Liver (tissue), 9 donors: ENCODE data around the gene SF3B1. TPM values are rescaled to one million over a fixed set of nuclear protein-coding genes. Genes with fewer than 3 reads are reported as not detected.
"Not testable (repeated sequence)": the region's sequence is repeated elsewhere in the genome, so short reads cannot be mapped to it uniquely, and the experiment has no call there.

Experiments used
- DNase-seq: peaks from one replicate; pipeline ENCODE4 v3.0.0-alpha.2; 2017; ENCODE audit warnings: low spot score
- H3K27ac ChIP-seq, 2 donors: one replicate each; pipeline ENCODE4 v1.7.0; 2013; ENCODE audit warnings: inconsistent platforms in 2 of 2, low read length in 2 of 2, control low read depth in 1 of 2, low read depth in 1 of 2, mild to moderate bottlenecking in 1 of 2
- H3K27me3 ChIP-seq, 4 donors: one replicate each; pipeline versions ENCODE4 v1.6.1 to v1.7.0; 2013; ENCODE audit warnings: low read length in 3 of 4, inconsistent platforms in 1 of 4, mild to moderate bottlenecking in 1 of 4, moderate library complexity in 1 of 4; ENCODE audit not compliant: control insufficient read depth in 4 of 4, insufficient read depth in 4 of 4
- H3K36me3 ChIP-seq, 4 donors: one replicate each; pipeline versions ENCODE4 v1.6.1 to v1.7.0; 2013; ENCODE audit warnings: low read length in 3 of 4, mild to moderate bottlenecking in 3 of 4, low read depth in 1 of 4, moderate library complexity in 1 of 4; ENCODE audit not compliant: control insufficient read depth in 4 of 4, insufficient read depth in 3 of 4
- H3K4me1 ChIP-seq, 4 donors: one replicate each; pipeline versions ENCODE4 v1.6.1 to v1.7.0; 2013; ENCODE audit warnings: low read length in 3 of 4, mild to moderate bottlenecking in 3 of 4, moderate library complexity in 1 of 4; ENCODE audit not compliant: control insufficient read depth in 4 of 4, insufficient read depth in 4 of 4
- H3K4me3 ChIP-seq, 3 donors: one replicate each; pipeline versions ENCODE4 v1.6.1 to v1.7.0; 2013; ENCODE audit warnings: low read length in 3 of 3, control low read depth in 1 of 3, low read depth in 1 of 3, mild to moderate bottlenecking in 1 of 3
- H3K9ac ChIP-seq, 2 donors: one replicate each; pipeline ENCODE4 v1.7.0; 2013; ENCODE audit warnings: low read length in 2 of 2, mild to moderate bottlenecking in 2 of 2, moderate library complexity in 2 of 2, control low read depth in 1 of 2, low read depth in 1 of 2
- H3K9me3 ChIP-seq, 4 donors: one replicate each; pipeline versions ENCODE4 v1.6.1 to v1.7.0; 2013; ENCODE audit warnings: low read length in 3 of 4; ENCODE audit not compliant: control insufficient read depth in 4 of 4
- EGR1 ChIP-seq, 2 donors: IDR thresholded peaks; 2 replicates each; pipeline ENCODE4 v1.6.1; 2016 to 2018; ENCODE audit warnings: antibody characterized with exemption in 2 of 2, low read depth in 2 of 2
- GABPA ChIP-seq, 2 donors: IDR thresholded peaks in 1 of 2; conservative IDR thresholded peaks in 1 of 2; 2 replicates each; pipeline ENCODE4 v1.6.1; 2016; ENCODE audit warnings: antibody characterized with exemption in 2 of 2, mild to moderate bottlenecking in 1 of 2, moderate library complexity in 1 of 2
- HNF4G ChIP-seq: IDR thresholded peaks from 2 replicates; pipeline ENCODE4 v1.6.1; 2016; ENCODE audit warnings: antibody characterized with exemption
- JUND ChIP-seq, 2 donors: IDR thresholded peaks; 2 replicates each; pipeline ENCODE4 v1.6.1; 2016; ENCODE audit warnings: antibody characterized with exemption in 2 of 2
- NR2F2 ChIP-seq: IDR thresholded peaks from 2 replicates; pipeline ENCODE4 v1.6.1; 2016; ENCODE audit warnings: antibody characterized with exemption
- RXRA ChIP-seq, 2 donors: IDR thresholded peaks; 2 replicates each; pipeline ENCODE4 v1.6.1; 2017 to 2018; ENCODE audit warnings: antibody characterized with exemption in 2 of 2, mild to moderate bottlenecking in 1 of 2
- WGBS: extraction: QIAGEN DNeasy Blood & Tissue Kit; methylation state at CpG from one replicate; pipeline ENCODE4 v1.1.7; 2013; 5-methylcytosine and 5-hydroxymethylcytosine counted together
- polyA plus RNA-seq, 2 donors: library from polyadenylated mRNA; stranded (reverse) in 1 of 2; unstranded in 1 of 2; fragments of 200-250 nt in 1 of 2; fragments of >200 nt in 1 of 2; fragmentation: Nextera tagmentation in 1 of 2; extraction: Ambion mirVana in 1 of 2; gene quantifications; one replicate each; pipeline versions ENCODE4 v1.2.1 to v1.2.3, GENCODE V29; 2013 to 2015
- total RNA-seq, 2 donors: library from RNA; depleted of rRNA; stranded (reverse); fragments of >200 nt; gene quantifications; one replicate each; pipeline ENCODE4 v1.2.3, GENCODE V29; 2014
- TF ChIP-seq, protein P1 (sequence below): IDR thresholded peaks from 2 replicates; pipeline ENCODE4 v1.6.1; 2016; ENCODE audit warnings: antibody characterized with exemption
- TF ChIP-seq, protein P2 (sequence below): IDR thresholded peaks from 2 replicates; pipeline ENCODE4 v1.6.1; 2016; ENCODE audit warnings: antibody characterized with exemption, mild to moderate bottlenecking
- TF ChIP-seq, protein P3 (sequence below): IDR thresholded peaks from 2 replicates; pipeline ENCODE4 v1.6.1; 2016; ENCODE audit warnings: antibody characterized with exemption
- TF ChIP-seq, protein P4 (sequence below): IDR thresholded peaks from 2 replicates; pipeline ENCODE4 v1.6.1; 2016; ENCODE audit warnings: antibody characterized with exemption
- TF ChIP-seq, protein P5 (sequence below): fragments of 150-350 bp; IDR thresholded peaks from 2 replicates; pipeline ENCODE4 v1.5.1; 2017; ENCODE audit warnings: improper control_type of control experiment, low read depth, low read length; ENCODE audit not compliant: missing input control
- donor health status: healthy.
- donor health status: healthy.
- donor health status: healthy.
- donor health status: healthy.
- donor health status: healthy.

Gene SF3B1
- total and polyA plus RNA-seq, 4 donors, result 44.1 to 180 (median 139) TPM

DNA sequence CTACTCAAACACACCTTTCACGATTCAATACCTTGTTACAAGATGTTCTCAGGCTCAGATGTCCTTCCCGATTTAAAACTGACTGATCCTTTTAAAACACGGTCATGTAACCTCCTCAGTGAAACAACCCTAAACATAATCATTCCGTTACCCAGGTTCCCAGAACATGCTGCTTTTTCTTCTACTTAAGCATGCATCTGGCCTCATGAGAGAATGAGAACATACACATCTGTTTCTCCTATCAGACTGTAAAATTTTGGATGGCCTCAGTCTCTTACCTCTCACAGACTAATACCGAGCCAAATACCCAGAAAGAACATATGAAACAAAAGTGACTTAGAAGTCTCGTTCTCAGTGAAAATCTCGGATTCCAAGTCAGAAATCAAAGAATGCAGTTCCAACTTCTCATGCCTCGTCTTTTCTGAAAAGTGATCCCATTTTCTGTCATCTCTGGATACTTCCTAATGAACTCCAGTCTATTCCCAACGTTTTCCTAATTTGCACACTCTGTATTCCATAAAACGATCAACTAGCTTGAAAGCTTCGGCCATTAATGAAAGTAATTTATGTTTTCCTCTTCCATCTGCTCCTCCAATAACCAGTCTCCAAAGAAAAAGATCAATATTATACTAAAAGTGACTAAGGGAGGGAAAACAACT, 919 bp downstream of the SF3B1 start:
- peaks cover 14 to 49% (median 34%) of the 10 kb centered on the region in 4 donors for H3K4me1 ChIP-seq
- H3K4me3 ChIP-seq, result peak overlapping the region; percentile 73 to 98 (median 94)

DNA sequence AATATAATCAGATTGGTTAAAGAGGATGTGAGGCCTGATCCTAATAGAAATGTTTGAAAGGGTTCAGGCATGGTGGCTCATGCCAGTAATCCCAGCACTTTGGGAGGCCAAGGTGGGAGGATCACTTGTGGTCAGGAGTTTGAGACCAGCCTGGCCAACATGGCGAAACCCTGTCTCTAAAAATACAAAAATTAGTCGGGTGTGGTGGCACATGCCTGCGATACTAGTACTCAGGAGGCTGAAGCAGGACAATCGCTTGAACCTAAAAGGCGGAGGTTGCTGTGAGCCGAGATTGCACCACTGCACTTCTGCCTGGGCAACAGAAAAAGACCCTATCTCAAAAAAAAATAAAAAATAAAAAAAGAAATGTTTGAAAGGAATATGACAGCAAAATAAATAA, 2.3 kb downstream of the SF3B1 start:
- H3K27me3 ChIP-seq, DNase-seq, H3K9me3 ChIP-seq, H3K9ac ChIP-seq, H3K36me3 ChIP-seq, H3K27ac ChIP-seq, H3K4me3 ChIP-seq: not testable (repeated sequence)
- WGBS, result 80% methylated on average over 6 of the region's 6 CpGs
- H3K4me1 ChIP-seq, result peaks cover 18 to 54% (median 35%) of the 10 kb centered on the region in 4 donors

More for the DNA sequence above, 919 bp downstream of the SF3B1 start:
- WGBS, result under 1% methylated on average over 11 of the region's 11 CpGs
- H3K9ac ChIP-seq, result peak overlapping the region; percentile 99
- TF ChIP-seq EGR1 (IDR thresholded peaks at IDR 0.05; ENCODE audit: low read depth in 2 of 2) (no peak), HNF4G (no peak), JUND (IDR thresholded peaks at IDR 0.05) (no peak), NR2F2 (no peak), GABPA (IDR thresholded peaks at IDR 0.05 in 1 of 2, conservative IDR thresholded peaks at IDR 0.05 in 1 of 2) (no peak), RXRA (IDR thresholded peaks at IDR 0.05) (no peak)
- TF ChIP-seq, protein P1, sequence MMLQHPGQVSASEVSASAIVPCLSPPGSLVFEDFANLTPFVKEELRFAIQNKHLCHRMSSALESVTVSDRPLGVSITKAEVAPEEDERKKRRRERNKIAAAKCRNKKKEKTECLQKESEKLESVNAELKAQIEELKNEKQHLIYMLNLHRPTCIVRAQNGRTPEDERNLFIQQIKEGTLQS, result no peak
- TF ChIP-seq, protein P2, sequence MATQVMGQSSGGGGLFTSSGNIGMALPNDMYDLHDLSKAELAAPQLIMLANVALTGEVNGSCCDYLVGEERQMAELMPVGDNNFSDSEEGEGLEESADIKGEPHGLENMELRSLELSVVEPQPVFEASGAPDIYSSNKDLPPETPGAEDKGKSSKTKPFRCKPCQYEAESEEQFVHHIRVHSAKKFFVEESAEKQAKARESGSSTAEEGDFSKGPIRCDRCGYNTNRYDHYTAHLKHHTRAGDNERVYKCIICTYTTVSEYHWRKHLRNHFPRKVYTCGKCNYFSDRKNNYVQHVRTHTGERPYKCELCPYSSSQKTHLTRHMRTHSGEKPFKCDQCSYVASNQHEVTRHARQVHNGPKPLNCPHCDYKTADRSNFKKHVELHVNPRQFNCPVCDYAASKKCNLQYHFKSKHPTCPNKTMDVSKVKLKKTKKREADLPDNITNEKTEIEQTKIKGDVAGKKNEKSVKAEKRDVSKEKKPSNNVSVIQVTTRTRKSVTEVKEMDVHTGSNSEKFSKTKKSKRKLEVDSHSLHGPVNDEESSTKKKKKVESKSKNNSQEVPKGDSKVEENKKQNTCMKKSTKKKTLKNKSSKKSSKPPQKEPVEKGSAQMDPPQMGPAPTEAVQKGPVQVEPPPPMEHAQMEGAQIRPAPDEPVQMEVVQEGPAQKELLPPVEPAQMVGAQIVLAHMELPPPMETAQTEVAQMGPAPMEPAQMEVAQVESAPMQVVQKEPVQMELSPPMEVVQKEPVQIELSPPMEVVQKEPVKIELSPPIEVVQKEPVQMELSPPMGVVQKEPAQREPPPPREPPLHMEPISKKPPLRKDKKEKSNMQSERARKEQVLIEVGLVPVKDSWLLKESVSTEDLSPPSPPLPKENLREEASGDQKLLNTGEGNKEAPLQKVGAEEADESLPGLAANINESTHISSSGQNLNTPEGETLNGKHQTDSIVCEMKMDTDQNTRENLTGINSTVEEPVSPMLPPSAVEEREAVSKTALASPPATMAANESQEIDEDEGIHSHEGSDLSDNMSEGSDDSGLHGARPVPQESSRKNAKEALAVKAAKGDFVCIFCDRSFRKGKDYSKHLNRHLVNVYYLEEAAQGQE, result no peak
- TF ChIP-seq, protein P3, sequence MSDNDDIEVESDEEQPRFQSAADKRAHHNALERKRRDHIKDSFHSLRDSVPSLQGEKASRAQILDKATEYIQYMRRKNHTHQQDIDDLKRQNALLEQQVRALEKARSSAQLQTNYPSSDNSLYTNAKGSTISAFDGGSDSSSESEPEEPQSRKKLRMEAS, result no peak
- TF ChIP-seq, protein P4, sequence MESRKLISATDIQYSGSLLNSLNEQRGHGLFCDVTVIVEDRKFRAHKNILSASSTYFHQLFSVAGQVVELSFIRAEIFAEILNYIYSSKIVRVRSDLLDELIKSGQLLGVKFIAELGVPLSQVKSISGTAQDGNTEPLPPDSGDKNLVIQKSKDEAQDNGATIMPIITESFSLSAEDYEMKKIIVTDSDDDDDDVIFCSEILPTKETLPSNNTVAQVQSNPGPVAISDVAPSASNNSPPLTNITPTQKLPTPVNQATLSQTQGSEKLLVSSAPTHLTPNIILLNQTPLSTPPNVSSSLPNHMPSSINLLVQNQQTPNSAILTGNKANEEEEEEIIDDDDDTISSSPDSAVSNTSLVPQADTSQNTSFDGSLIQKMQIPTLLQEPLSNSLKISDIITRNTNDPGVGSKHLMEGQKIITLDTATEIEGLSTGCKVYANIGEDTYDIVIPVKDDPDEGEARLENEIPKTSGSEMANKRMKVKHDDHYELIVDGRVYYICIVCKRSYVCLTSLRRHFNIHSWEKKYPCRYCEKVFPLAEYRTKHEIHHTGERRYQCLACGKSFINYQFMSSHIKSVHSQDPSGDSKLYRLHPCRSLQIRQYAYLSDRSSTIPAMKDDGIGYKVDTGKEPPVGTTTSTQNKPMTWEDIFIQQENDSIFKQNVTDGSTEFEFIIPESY, result no peak
- TF ChIP-seq, protein P5, sequence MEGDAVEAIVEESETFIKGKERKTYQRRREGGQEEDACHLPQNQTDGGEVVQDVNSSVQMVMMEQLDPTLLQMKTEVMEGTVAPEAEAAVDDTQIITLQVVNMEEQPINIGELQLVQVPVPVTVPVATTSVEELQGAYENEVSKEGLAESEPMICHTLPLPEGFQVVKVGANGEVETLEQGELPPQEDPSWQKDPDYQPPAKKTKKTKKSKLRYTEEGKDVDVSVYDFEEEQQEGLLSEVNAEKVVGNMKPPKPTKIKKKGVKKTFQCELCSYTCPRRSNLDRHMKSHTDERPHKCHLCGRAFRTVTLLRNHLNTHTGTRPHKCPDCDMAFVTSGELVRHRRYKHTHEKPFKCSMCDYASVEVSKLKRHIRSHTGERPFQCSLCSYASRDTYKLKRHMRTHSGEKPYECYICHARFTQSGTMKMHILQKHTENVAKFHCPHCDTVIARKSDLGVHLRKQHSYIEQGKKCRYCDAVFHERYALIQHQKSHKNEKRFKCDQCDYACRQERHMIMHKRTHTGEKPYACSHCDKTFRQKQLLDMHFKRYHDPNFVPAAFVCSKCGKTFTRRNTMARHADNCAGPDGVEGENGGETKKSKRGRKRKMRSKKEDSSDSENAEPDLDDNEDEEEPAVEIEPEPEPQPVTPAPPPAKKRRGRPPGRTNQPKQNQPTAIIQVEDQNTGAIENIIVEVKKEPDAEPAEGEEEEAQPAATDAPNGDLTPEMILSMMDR, result no peak
- H3K9me3 ChIP-seq, result no peaks in the 10 kb centered on the region
- DNase-seq, result no peak
- H3K27me3 ChIP-seq, result no peaks in the 10 kb centered on the region
- H3K36me3 ChIP-seq, result no peaks in the 10 kb centered on the region
- peak overlapping the region; percentile 97 for H3K27ac ChIP-seq
